Activated CD4-positive, alpha-beta T cell treated with anti-CD3 and anti-CD28 coated beads, Interleukin-2, amount 50 U/mL, for 24 hours (primary cell): ENCODE data around the gene BRPF1.

Experiments used
- DNase-seq, 2 donors: peaks; one replicate each; pipeline ENCODE4 v3.0.0-alpha.2; 2020; ENCODE audit warnings: low read depth in 1 of 2, low spot score in 1 of 2

The BRPF1 gene

DNA sequence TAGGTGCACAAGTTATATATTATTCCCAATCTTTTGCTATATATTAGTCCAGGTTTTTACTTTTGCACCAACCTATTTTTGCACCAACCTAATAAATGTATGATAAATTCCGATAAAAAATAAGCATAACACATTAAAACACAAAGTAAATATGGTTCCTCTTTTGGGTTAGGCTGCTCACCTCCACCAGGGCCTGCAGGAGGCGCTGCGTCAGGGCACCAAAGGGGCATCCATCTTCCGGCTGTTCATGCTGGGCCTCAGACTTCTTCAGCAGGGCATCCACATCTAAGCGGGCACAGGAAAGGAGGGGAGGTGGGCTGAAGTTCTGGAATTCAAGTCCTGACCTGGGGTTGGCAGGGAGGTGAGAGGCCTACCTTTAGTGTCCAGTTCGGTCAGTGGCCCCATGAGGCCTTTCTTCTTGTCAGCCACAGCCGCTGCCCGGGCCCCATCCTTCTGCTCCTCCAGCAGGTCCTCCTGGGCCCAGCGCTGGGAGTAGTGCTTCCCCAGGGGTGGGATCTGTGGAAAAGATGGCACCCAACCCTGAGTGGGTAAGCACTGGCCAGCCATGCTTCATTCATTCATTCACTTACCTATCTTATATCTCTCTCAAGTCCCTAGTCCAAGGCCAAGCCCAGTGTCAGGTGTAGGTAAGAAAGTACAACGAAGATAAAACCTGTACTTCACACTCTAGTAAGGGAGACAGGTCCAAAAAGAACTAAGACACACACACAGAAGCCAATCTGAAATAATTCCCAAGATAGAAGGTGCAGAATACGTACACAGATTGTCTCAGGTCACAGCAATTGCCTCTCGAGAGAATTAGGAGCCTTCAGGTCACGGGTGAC is 55.5 kb downstream of the BRPF1 start:
- no peak for DNase-seq

DNA sequence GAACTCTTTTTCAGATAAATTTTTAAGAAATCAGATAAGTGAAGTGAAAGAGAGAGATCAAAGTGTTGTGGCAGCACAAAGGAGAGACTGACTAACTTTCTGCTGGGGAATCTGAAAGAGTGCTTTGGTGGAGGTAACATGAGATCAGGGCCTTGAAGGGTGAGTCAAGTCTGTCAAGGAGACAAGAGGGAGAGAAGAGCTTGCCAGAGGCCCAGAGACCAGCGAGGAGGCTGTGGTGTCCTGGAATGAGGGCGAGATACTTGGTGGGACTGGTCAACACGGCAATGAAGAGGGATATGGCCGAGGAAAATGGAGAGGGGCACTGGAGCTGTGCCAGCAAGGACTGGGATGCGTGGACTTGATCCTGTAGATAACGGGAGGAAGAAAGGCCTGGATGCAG is 56.2 kb downstream of the BRPF1 start:
- DNase-seq = no peak

DNA sequence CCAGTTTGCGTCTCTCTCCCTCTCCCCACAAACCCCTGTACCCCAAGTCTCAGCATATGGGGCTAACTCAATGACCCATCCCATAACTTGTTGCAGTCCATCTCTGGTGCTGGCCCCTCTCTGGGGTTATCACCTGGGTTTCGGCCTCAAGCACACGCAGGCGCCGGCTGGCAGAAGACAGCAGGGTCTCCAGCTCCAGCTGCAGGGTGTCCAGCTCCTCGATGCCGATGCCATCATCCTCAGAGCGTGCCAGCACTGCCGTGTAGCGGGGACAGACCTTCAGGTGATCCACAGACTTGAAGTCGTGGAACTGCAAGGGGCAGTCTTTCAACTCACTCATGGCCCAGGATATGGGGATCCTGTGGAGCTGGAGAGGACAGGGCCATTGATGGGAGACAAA is 59.6 kb downstream of the BRPF1 start:
- DNase-seq = no peak

DNA sequence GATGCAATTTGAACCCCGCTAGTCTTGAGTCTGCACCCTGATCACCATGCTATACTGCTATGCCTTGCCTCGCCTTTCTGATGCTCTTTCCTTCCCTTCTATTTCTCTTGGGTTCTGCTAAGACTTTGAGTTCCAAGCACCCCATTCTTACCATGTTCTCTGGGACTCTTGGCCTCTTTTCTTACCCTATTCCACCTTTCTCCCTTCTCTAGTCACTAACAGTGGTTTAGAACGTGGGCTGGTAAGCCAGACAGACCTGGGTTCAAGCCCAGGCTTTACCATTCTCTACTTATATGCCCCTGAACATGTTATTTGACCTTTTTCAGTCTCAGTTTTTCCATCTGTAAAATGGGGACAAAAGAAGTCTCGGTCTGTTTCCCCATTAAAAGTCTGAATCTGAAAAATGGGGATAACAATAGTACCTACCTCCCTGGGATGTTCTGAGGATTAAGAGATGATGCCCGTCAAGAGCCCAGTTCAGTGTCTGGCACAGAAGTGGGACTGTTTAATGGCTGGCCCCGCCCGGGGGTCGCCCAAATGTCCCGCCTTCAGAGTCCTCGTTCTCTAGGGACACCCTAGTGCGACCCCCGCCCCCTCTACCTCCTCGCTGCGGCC is 60.4 kb downstream of the BRPF1 start:
- DNase-seq = no peak

DNA sequence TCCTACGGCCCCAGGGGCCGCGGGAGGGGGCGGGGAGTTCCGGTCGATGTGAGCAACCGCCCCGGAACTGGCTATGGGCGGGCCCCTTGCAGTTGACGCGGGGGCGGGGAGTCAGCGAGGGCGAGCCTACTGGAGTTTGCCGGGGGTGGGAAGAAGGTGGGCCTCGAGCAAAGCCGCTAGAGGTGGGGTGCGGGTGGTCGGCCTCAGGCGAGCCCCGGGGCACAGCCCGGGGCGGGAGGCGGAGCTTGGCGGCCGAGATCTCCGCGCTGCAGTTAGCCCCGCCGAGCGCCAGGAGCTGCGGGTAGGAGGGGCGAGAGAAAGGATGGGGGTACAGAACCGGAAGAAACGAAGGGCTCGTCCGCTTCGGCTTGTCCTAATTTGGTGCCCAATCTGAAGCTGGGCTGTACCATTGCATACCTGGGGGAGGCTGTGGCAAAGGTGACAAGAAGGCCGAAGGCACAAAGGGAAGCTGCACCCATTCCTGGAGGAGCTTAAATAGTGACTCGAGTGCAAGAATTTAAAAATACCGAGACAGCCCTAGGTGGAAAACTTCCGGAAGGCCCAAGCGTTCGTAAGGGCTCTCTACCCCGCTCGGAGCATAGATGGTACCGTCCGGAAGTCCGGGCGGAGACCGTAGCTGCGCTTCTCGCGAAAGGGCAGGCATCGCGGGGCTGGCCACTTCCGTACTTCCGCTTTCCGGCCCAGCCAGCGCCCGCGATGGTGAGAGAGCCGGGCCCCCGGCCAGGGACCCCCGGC is 61.0 kb downstream of the BRPF1 start, which contains the start of the genes ARPC4 and TADA3:
TSS of gene ARPC4 (plus strand) at position 678 of the 756 bp plus-strand sequence. CDS start at position 718, 40 bp downstream.
TSS of gene TADA3 (minus strand) at position 69 of the 756 bp plus-strand sequence. CDS start 1,007 bp downstream, outside the sequence.
- peak; percentile 81 to 83 for DNase-seq

DNA sequence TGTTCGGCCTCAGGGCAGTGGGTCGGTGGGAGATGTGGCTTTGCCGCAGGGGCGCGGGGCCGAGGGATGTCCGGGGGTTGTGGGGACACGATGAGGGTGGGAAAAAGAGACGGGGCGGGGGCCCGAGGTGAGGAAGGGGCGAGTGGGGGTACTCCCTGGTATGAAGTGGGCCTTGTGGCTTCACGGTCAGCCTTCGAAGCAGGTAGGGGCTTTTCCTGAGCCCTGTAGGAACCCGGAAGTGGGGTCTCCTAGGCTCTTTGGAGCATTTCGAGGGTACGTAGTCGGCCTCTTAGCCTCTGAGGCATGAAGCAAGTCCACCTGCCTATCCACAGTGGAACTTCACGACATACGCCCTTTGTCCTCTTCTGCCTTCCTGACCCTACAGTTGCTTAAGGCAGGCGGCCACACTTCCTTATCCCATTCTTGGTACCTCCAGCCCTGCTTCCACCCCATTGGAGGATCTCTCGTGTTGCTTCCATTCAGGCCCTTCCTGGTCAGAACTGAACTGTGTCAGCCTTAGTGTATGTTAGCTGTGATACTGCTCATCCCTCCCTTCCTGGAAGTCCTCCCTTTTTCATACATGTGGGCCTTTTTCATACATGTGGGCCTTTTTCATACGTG is 61.7 kb downstream of the BRPF1 start:
- DNase-seq = no peak

DNA sequence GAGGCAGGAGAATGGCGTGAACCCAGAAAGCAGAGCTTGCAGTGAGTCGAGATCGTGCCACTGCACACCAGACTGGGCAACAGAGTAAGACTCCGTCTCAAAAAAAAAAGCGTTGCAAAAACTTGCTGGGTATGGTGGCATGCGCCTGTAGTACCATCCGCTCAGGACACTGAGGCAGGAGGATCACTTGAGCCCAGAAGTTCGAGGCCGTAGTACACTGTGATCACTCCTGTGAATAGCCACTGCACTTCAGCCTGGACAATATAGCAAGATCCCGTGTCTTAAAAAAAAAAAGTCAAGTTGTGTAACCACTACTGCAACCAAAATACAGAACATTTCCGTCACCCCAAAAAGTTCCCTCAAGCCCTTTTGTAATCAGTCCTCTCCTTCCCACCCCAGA is 62.9 kb downstream of the BRPF1 start:
- no peak for DNase-seq

DNA sequence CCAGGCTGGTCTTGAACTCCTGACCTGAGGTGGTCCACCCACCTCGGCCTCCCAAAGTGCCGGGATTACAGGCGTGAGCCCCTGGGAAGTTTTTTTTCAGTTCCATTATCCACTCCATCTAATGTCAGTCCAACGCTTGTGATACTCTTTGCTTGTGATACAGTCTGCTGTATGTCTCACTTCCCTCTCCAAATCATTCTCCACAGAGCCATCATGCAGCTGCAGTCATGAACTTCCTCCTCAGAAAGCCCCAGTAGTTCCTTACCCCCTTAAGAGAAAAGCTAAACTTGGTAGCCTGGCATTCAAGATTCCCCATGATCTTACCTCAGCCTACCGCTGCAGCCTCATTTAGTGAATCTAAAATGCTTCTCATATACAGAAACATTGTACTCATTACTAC is 63.7 kb downstream of the BRPF1 start:
- no peak for DNase-seq

DNA sequence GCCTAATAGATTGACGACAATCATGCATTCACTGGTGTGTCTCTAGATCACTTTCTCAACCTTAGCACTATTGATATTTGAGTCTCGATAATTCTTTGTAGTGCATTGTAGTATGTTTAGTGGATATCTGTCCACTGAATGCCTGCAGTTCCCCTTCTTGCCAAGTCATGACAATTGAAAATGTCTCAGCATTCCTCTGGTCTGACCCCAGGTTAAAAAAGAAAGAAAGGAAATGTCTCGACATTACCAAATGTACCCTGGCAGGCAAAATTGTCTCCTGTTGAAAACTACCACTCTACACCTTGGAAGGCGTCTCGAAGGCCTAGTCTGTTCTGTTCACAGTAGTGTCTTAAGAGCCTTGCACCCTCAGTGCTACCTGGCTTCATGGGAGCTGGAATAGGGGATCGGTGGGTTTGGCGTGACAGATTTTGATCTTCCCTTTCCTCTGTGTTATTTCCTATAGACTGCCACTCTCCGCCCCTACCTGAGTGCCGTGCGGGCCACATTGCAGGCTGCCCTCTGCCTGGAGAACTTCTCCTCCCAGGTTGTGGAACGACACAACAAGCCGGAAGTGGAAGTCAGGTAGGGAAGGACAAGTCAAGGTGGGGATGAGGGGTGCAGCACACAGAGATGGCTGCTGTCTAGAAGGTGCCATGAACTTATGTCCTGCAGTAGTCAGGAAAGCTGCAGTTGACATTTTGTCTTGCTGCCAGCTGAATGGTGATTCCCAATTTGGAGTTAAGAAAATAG is 65.8 kb downstream of the BRPF1 start:
- DNase-seq = no peak
